Caki2 (cell line): ENCODE measurements around the gene RASA3. TPM values are rescaled to one million over a fixed set of nuclear protein-coding genes. Genes with fewer than 3 reads are reported as not detected.
A peak's percentile ranks its signal among the peaks of the same experiment; 100 is the strongest.

ENCODE experiments used
- DNase-seq: peaks from one replicate; pipeline ENCODE4 v3.0.0-alpha.2; 2015; ENCODE audit warnings: low read depth
- in situ Hi-C: cut with HindIII; loops from 2 replicates; pipeline ENCODE4 v1.10.0; 2016; ENCODE audit warnings: low sequenced_read_pairs, low pct_unique_long_range_greater_than_20kb, mixed read lengths
- total RNA-seq: library from RNA; depleted of rRNA; stranded (reverse); fragments of >200 nt; shearing (Covaris generic); gene quantifications from 2 replicates; pipeline ENCODE4 v1.2.3, GENCODE V29; 2014; ENCODE audit warnings: low replicate concordance

Gene RASA3
- total RNA-seq, 1 experiment from 2014 or later, result 11.5 TPM

- in situ Hi-C loops, result no loop called here
- no peak for DNase-seq
Measured at GRCh38 chr13:114041493-114041892, 90.9 kb downstream of the RASA3 start.

GRCh38 chr13:114039471-114040141 is 92.8 kb downstream of the RASA3 start:
- in situ Hi-C loops, result no loop called here
- no peak for DNase-seq

- no peak for DNase-seq
- in situ Hi-C loops, result no loop called here
Measured at GRCh38 chr13:114038900-114039299, 93.5 kb downstream of the RASA3 start.

- in situ Hi-C loops, result no loop called here
- DNase-seq, result no peak
Measured at GRCh38 chr13:114038211-114038613, 94.2 kb downstream of the RASA3 start.

GRCh38 chr13:114037674-114038073 is 94.7 kb downstream of the RASA3 start:
- no peak for DNase-seq
- in situ Hi-C loops, result no loop called here

- in situ Hi-C loops, result no loop called here
- DNase-seq, result peak; percentile 64
Measured at GRCh38 chr13:114035583-114036531, 96.6 kb downstream of the RASA3 start.

GRCh38 chr13:114035186-114035582 is 97.2 kb downstream of the RASA3 start:
- in situ Hi-C loops, result no loop called here

GRCh38 chr13:114034481-114034891 is 97.9 kb downstream of the RASA3 start:
- in situ Hi-C loops, result no loop called here

More at GRCh38 chr13:114035186-114035582, 97.2 kb downstream of the RASA3 start:
- DNase-seq, result no peak

GRCh38 chr13:114033541-114034315 is 98.7 kb downstream of the RASA3 start:
- in situ Hi-C loops, result no loop called here
- no peak for DNase-seq

More at GRCh38 chr13:114034481-114034891, 97.9 kb downstream of the RASA3 start:
- peak; percentile 38 for DNase-seq

GRCh38 chr13:114032126-114032799 is 100.2 kb downstream of the RASA3 start:
- peak; percentile 62 for DNase-seq
- in situ Hi-C loops, result no loop called here

GRCh38 chr13:114031631-114032030 is 100.8 kb downstream of the RASA3 start:
- in situ Hi-C loops, result no loop called here

GRCh38 chr13:114030666-114031610 is 101.5 kb downstream of the RASA3 start:
- no peak for DNase-seq
- in situ Hi-C loops, result no loop called here

More at GRCh38 chr13:114031631-114032030, 100.8 kb downstream of the RASA3 start:
- no peak for DNase-seq

- DNase-seq, result no peak
- in situ Hi-C loops, result no loop called here
Measured at GRCh38 chr13:114029866-114030625, 102.4 kb downstream of the RASA3 start.

GRCh38 chr13:114027826-114028225 is 104.6 kb downstream of the RASA3 start:
- in situ Hi-C loops, result no loop called here

GRCh38 chr13:114027046-114027715 is 105.2 kb downstream of the RASA3 start:
- in situ Hi-C loops, result no loop called here
- no peak for DNase-seq

More at GRCh38 chr13:114027826-114028225, 104.6 kb downstream of the RASA3 start:
- no peak for DNase-seq

- no peak for DNase-seq
- in situ Hi-C loops, result no loop called here
Measured at GRCh38 chr13:114026481-114026880, 105.9 kb downstream of the RASA3 start.
